HEK293T (cell line): ENCODE measurements around the gene LINC01488.

Experiments
- CTCF ChIA-PET: fragments of 350-600 bp; formaldehyde crosslinking; extraction: SDS; loops from one replicate; lab custom pipeline; 2021; ENCODE audit warnings: antibody characterized with exemption, inconsistent platforms; lab: Yijun Ruan, JAX
- POLR2A ChIA-PET: fragments of 350-600 bp; formaldehyde crosslinking; extraction: SDS; loops from one replicate; lab custom pipeline; 2020; ENCODE audit warnings: antibody characterized with exemption, inconsistent platforms; lab: Yijun Ruan, JAX
- DNase-seq: peaks from one replicate; pipeline ENCODE4 v3.0.0; 2012; ENCODE audit warnings: mixed read lengths; ENCODE audit errors: extremely low spot score
- ARNT ChIP-seq: fragments of 450-650 bp; IDR thresholded peaks from 2 replicates; pipeline ENCODE4 v1.6.1; 2017; ENCODE audit warnings: mild to moderate bottlenecking
- BHLHE40 ChIP-seq: fragments of 450-650 bp; IDR thresholded peaks from 2 replicates; pipeline ENCODE4 v1.6.1; 2016; ENCODE audit warnings: mild to moderate bottlenecking, moderate library complexity, borderline replicate concordance
- CTBP1 ChIP-seq: fragments of 450-650 bp; IDR thresholded peaks from 2 replicates; pipeline ENCODE4 v1.6.1; 2016; ENCODE audit warnings: borderline replicate concordance
- ELF4 ChIP-seq: fragments of 450-650 bp; IDR thresholded peaks from 2 replicates; pipeline ENCODE4 v1.6.1; 2017; ENCODE audit warnings: antibody characterized with exemption
- FOXA1 ChIP-seq: fragments of 450-650 bp; IDR thresholded peaks from 2 replicates; pipeline ENCODE4 v1.6.1; 2016; ENCODE audit warnings: mild to moderate bottlenecking
- FOXK2 ChIP-seq: fragments of 450-650 bp; IDR thresholded peaks from 2 replicates; pipeline ENCODE4 v1.6.1; 2016; ENCODE audit warnings: mild to moderate bottlenecking
- FOXM1 ChIP-seq: fragments of 450-650 bp; IDR thresholded peaks from 2 replicates; pipeline ENCODE4 v1.6.1; 2017; ENCODE audit warnings: mild to moderate bottlenecking, borderline replicate concordance
- HDGF ChIP-seq: fragments of 450-650 bp; IDR thresholded peaks from 2 replicates; pipeline ENCODE4 v1.6.1; 2017; ENCODE audit warnings: antibody characterized with exemption, borderline replicate concordance
- L3MBTL2 ChIP-seq: fragments of 450-650 bp; conservative IDR thresholded peaks from 2 replicates; pipeline ENCODE4 v1.6.1; 2016; ENCODE audit warnings: mild to moderate bottlenecking
- LEF1 ChIP-seq: fragments of 450-650 bp; IDR thresholded peaks from 2 replicates; pipeline ENCODE4 v1.6.1; 2017; ENCODE audit warnings: mild to moderate bottlenecking, borderline replicate concordance
- NFRKB ChIP-seq: fragments of 450-650 bp; IDR thresholded peaks from 2 replicates; pipeline ENCODE4 v1.6.1; 2016; ENCODE audit warnings: mild to moderate bottlenecking, moderate library complexity
- SP1 ChIP-seq: fragments of 450-650 bp; IDR thresholded peaks from 2 replicates; pipeline ENCODE4 v1.6.1; 2017
- SUZ12 ChIP-seq: fragments of 450-650 bp; IDR thresholded peaks from 2 replicates; pipeline ENCODE4 v1.6.1; 2016; ENCODE audit warnings: mild to moderate bottlenecking
- TARDBP ChIP-seq: fragments of 450-650 bp; IDR thresholded peaks from 2 replicates; pipeline ENCODE4 v1.6.1; 2016
- ZNF384 ChIP-seq: fragments of 450-650 bp; IDR thresholded peaks from 2 replicates; pipeline ENCODE4 v1.6.1; 2016
- TF ChIP-seq, protein P1 (sequence below): fragments of 450-650 bp; IDR thresholded peaks from 2 replicates; pipeline ENCODE4 v1.6.1; 2016

The LINC01488 gene

DNA sequence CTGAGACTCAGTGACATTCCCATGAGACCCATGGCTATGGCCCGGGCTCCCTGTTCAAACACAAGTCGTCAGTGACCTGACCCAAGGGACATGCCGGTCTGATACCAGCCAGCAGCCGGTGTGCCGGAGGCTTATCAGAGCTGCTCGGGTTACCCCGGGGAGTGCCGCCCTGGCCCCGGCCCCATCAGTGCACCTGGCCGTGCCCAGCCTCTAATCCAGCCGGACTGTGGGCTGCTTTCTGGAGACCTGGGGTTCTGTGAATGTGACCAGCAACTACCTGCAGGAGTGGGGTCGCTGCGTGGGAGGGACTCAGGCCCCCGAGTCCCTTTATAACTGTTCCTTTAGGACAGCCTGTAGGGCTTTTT, 52.7 kb downstream of the LINC01488 start:
- DNase-seq: no peak
- TF ChIP-seq ELF4: no peak
- CTCF ChIA-PET: no interaction called here
- POLR2A ChIA-PET: no interaction called here

DNA sequence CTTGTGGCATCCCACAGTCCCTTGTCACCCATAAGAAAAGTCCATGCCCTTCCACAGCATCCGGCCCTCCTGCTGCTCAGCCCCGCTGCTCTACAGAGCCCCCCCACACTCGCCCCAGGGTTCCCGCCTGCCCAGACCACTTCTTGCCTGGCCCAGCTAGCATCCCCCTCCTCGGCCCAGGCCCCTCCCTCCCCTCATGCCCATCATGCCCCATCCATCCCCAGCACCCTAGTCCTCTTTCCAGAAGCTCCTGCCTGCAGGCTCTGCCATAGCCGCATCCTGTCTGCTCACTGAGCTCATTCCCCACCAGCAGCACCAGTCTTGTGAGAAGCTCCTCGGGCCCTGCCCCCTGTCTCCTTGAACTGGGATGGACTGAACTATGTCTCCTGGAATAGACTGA, 54.4 kb downstream of the LINC01488 start:
- ChIA-PET POLR2A (no interaction called here), CTCF (no interaction called here)
- no peak for DNase-seq
- TF ChIP-seq FOXK2 (no peak), LEF1 (no peak), FOXA1 (no peak), NFRKB (no peak), FOXM1 (no peak), ZNF384 (no peak), SUZ12 (no peak), SP1 (no peak), BHLHE40 (no peak), ELF4 (no peak)
- TF ChIP-seq, protein P1, sequence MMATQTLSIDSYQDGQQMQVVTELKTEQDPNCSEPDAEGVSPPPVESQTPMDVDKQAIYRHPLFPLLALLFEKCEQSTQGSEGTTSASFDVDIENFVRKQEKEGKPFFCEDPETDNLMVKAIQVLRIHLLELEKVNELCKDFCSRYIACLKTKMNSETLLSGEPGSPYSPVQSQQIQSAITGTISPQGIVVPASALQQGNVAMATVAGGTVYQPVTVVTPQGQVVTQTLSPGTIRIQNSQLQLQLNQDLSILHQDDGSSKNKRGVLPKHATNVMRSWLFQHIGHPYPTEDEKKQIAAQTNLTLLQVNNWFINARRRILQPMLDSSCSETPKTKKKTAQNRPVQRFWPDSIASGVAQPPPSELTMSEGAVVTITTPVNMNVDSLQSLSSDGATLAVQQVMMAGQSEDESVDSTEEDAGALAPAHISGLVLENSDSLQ: no peak

DNA sequence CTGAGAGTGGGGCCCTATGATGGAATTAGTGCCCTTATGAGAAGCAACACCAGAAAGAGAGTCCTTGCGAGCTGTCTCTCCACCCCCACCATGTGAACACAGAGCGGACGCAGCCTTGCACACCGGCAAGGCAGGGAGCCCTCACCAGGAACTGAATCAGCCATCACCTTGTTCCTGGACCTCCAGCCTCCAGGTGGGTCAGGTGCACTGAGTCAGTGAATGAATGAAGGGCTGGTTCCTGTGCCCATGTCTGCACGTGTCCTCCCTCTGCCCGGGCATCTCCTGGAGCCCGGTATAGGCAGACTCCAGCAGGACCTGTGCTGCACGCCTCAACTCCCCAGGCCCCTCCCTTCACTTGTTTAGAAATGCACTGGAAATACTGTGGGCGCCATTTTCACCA, 54.9 kb downstream of the LINC01488 start:
- no peak for DNase-seq
- TF ChIP-seq FOXA1: no peak
- TF ChIP-seq ZNF384: no peak
- TF ChIP-seq, protein P1: no peak
- TF ChIP-seq HDGF: no peak
- TF ChIP-seq TARDBP: no peak
- TF ChIP-seq SP1: no peak
- no peak for TF ChIP-seq NFRKB
- no peak for TF ChIP-seq L3MBTL2
- TF ChIP-seq LEF1: no peak
- no peak for TF ChIP-seq BHLHE40
- no peak for TF ChIP-seq SUZ12
- ChIA-PET CTCF (no interaction called here), POLR2A (no interaction called here)

DNA sequence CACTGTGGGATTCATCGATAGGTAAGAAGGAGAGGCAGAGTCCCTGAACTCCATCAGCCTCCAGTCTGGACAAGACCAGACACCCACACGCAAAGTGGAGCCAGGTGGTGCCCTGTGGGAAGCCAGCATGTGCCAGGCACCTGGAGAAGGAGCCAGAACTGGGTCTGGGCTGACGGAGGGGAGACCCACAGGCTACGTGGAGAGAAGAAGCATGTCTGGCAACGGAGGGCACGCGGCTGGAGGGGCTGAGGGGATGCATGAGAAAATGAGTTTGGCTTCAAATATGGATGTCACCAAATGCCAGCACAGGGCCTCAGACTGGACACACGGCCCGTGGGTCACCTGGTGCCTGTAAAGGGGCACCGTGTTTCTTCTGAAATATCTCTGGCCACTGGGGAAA, 55.7 kb downstream of the LINC01488 start:
- CTCF ChIA-PET: no interaction called here
- no peak for DNase-seq
- POLR2A ChIA-PET: no interaction called here
- TF ChIP-seq BHLHE40 (no peak), ELF4 (no peak), FOXM1 (no peak), SUZ12 (no peak), NFRKB (no peak), FOXA1 (no peak), ARNT (no peak), FOXK2 (no peak), LEF1 (no peak), HDGF (no peak), SP1 (no peak), CTBP1 (no peak), TARDBP (no peak), ZNF384 (no peak), L3MBTL2 (no peak)
- TF ChIP-seq, protein P1: no peak

DNA sequence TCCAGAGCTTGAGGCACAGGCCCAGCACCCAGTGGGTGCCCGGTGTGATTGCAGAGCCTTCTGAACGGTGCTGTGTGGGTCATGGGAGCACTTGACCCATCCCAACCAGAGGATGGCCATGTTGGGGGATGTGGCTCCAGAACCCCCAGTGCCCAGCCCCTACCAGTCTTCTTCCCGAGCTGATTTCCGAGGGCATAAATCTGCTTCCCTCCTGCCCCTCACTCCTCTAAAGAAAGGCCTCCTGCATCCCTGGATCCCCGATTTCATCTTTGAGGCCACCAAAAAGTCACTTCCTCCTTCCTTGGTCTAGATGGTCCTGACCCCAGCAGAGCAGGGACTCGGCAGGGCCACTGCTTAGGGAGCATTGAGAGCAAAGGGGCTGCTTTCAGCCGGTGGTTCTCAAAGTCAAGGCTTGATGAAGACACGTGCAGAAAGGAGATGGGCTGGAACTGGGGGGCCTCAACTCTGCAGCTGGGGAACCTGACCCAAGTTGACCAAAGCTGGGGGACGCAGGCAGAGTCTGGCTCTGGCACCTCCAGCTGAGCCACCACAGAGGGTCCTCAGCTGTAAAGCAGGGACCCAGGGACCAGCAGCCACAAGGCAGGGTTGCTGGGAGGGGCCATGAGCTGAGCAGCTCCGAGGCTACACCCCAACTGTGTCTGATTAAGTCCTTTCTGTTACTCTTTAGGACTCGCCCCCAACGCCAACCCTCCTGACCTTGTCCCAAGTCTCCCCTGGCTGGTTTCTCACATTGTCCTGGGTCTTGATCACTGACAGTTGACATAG, 56.6 kb downstream of the LINC01488 start:
- TF ChIP-seq SP1 (no peak), FOXM1 (no peak)
- ChIA-PET CTCF (no interaction called here), POLR2A (no interaction called here)
- DNase-seq: no peak

DNA sequence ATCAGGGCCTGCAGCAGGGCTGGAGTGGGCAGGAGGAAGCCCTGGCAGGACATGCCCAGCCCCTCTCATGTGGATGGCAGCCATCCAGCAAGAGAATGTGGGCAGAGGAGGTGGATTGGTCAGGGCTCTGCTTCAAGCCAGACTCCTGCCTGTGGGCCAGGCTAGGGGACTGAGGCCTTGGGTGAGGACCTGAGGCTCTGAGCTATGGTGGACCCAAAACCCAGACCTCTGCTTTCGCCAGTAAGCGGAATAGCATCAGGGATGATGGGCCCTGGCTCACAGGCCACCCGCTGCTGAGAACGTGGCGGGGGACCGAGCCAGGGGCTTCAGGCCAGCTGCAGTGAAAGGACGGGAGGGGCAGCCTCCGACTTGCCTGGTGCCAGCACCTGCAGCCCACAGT, 57.4 kb downstream of the LINC01488 start:
- ChIA-PET POLR2A (no interaction called here), CTCF (no interaction called here)

More for the DNA sequence above, 57.4 kb downstream of the LINC01488 start:
- TF ChIP-seq FOXK2: no peak
- TF ChIP-seq, protein P1: no peak
- DNase-seq: no peak
